ENCODE data around the gene SRPK3. TPM values are rescaled to one million over a fixed set of nuclear protein-coding genes. Genes with fewer than 3 reads are reported as not detected.
"Not testable (repeated sequence)": the region's sequence is repeated elsewhere in the genome, so short reads cannot be mapped to it uniquely, and the experiment has no call there.

The SRPK3 gene
- total RNA-seq, 2 donors from 2014 or later = 19.4 to 24.6 TPM

DNA sequence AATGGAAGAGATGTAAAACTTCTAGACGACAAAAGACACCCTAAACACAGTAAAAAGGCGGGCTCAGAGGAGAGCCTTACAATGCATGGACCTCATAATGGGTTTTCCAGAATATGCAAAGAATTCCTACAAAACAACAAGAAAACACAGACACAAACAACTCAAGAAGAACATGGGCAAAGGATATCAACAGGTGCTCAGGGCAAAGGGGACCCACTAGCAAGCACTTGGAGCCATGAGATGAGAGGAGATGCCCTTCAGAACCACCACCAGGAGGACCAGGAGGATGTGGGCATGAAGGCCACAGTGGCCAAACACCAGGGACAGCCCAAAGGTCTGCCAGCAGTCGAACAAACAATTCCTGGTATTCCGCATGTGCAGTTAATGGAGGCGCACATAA is 32.3 kb downstream of the SRPK3 start:
- Histone ChIP-seq H3K36me3 (no peaks in the 10 kb centered on the region), H3K27me3 (no peaks in the 10 kb centered on the region), H3K4me1 (no peaks in the 10 kb centered on the region), H3K27ac (no peak overlapping the region), H3K9me3 (no peaks in the 10 kb centered on the region), H3K4me3 (no peak overlapping the region)
- DNase-seq (ENCODE audit: low spot score) = no peak
- TF ChIP-seq, protein P1, sequence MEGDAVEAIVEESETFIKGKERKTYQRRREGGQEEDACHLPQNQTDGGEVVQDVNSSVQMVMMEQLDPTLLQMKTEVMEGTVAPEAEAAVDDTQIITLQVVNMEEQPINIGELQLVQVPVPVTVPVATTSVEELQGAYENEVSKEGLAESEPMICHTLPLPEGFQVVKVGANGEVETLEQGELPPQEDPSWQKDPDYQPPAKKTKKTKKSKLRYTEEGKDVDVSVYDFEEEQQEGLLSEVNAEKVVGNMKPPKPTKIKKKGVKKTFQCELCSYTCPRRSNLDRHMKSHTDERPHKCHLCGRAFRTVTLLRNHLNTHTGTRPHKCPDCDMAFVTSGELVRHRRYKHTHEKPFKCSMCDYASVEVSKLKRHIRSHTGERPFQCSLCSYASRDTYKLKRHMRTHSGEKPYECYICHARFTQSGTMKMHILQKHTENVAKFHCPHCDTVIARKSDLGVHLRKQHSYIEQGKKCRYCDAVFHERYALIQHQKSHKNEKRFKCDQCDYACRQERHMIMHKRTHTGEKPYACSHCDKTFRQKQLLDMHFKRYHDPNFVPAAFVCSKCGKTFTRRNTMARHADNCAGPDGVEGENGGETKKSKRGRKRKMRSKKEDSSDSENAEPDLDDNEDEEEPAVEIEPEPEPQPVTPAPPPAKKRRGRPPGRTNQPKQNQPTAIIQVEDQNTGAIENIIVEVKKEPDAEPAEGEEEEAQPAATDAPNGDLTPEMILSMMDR (IDR thresholded peaks at IDR 0.05) = no peak

DNA sequence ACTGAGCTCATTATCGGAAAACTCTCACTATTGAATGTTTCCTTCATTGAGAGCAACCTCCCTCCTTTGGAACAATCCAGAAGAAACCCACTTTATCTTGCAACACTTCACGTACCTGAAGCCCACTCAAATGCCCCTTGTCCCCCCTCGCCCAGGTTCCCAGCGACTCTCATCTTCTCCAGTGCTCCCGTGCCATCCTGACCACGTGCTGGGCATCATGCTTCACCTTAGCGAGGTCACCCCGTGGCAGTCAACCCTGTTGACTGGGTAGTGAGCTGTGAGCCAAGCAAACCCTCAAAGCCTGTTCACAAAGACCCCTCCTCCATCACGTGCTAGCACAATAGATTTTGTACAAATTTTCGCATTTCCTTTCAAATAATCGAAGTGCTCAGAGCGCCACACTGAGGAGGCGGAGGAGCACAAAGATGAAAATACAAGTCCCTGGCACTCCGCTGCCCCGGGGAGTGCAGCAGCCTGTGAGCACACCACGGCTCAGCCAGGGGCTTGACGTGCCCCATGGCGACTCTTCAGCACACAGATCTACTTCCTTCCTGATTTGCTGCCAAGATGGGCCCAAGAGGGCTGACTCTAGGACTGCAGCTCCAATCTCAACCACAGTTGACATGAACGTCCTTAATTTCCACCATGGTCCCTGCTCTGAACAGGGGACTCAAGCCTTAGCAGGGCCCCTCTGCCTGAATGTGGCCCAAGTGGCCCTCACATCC is 33.9 kb downstream of the SRPK3 start:
- no peak for DNase-seq (ENCODE audit: low spot score)
- TF ChIP-seq, protein P1 (IDR thresholded peaks at IDR 0.05) = no peak
- H3K27me3 ChIP-seq = no peaks in the 10 kb centered on the region

DNA sequence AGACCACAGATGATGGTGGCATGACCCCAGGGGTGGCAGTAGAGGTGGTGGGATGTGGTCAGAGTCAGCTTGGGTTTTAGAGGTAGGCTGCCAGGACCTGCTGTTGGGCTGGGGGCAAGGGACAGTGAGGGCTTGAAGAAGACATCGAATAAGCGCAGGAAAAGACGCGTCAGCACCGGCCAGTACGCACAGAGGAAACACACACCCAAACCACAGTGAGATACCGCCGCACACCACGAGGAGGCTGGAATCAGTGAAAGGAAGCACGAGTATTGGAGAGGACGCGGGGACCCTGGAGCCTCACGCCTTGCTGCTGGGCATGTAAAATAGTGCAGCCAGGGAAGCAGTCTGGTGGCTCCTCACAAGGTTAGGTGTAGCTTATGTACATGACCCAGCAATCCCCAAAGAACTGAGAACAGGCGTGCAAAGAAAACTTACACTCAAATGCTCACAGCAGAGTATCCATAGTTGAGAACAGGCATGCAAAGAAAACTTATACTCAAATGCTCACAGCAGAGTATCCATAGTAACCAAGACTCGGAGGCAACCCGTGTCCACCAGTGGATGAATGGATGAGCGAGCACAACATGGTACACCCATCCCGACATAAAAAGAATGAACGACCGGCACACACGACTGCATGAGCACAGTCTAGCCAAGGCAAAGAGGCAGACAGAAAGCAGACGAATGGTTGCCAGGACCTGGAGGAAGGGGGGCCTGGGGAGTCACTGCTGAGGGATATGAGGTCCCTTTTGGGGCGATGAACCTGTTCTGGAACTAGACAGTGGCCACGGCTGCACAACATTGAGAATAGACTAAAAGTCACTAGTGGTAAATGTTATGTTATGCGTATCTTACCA is 36.2 kb downstream of the SRPK3 start:
- Histone ChIP-seq H3K27ac (no peak overlapping the region), H3K4me1 (peaks cover 0 to 6% of the 10 kb centered on the region in 2 donors), H3K4me3 (no peak overlapping the region), H3K9me3 (no peaks in the 10 kb centered on the region), H3K36me3 (no peaks in the 10 kb centered on the region), H3K27me3 (no peaks in the 10 kb centered on the region)
- no peak for DNase-seq (ENCODE audit: low spot score)
- TF ChIP-seq, protein P1 (IDR thresholded peaks at IDR 0.05) = no peak

More for the DNA sequence above, 33.9 kb downstream of the SRPK3 start:
- Histone ChIP-seq H3K4me1 (peaks cover 0 to 6% of the 10 kb centered on the region in 2 donors), H3K27ac (no peak overlapping the region), H3K36me3 (no peaks in the 10 kb centered on the region), H3K9me3 (no peaks in the 10 kb centered on the region), H3K4me3 (no peak overlapping the region)

DNA sequence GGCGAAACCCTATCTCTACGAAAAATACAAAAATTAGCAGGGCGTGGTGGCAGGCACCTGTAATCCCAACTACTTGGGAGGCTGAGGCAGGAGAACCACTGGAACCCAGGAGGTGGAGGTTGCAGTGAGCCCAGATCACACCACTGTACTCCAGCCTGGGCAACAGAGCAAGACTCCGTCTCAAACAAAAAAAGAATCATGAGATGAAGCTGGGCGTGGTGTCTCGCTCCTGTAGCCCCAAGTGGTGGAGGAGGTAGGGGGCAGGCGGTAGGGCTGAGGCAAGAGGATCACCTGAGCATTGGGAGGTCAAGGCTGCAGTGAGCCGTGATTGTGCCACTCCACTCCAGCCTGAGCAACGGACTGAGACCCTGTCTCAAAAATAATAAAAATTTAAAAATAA is 37.2 kb downstream of the SRPK3 start:
- DNase-seq (ENCODE audit: low spot score); H3K4me1 ChIP-seq; H3K27ac ChIP-seq; H3K4me3 ChIP-seq; H3K36me3 ChIP-seq; H3K27me3 ChIP-seq; H3K9me3 ChIP-seq: not testable (repeated sequence)

DNA sequence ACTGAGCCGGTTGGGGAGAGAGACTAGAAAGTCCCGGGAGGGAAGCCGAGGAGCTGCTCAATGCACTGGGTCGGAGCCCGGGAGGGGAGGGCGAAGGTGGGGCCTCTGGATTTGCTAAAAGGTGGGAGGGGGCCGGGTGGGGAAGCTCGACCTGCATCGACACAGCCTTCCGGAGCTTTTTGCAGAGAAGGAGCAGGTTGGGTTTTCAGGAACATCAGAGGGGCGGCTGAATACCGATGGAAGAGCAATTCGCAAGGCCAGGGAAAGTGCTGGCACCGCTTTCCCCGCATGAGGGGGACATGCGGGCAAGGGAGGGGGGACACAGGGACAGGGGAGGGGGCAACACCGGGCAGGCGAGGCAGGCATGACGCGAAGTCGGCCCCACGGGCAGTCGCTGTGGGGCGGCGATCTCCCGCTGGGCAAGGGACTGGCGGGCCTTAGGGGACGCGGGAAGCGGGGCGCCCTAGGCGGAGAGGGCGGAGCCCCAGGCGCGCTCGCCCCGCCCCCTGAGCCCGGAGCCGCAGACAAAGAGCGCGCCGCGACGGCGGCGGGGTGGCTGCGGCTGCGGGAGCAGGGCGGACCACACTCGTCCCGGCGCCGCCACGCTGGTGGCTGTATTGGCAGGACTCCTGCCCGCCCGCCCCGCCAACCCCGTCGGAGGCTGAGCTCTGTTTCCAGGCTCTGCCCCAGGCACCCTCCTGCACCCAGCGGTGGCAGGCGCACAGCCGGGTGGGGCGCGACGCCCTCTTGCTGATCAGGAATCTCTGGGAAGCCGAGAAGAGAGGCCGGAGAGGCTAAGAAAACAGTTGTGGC is 37.9 kb downstream of the SRPK3 start:
- H3K4me3 ChIP-seq = peak overlapping the region; percentile 22 to 46
- TF ChIP-seq, protein P1 (IDR thresholded peaks at IDR 0.05) = peak in 1 of 2 donors; percentile 8
- H3K27ac ChIP-seq = no peak overlapping the region
- no peaks in the 10 kb centered on the region for H3K9me3 ChIP-seq
- H3K36me3 ChIP-seq = no peaks in the 10 kb centered on the region
- no peak for DNase-seq (ENCODE audit: low spot score)
- H3K4me1 ChIP-seq = peaks cover 0 to 6% of the 10 kb centered on the region in 2 donors
- no peaks in the 10 kb centered on the region for H3K27me3 ChIP-seq
